GM18498 (cell line): ENCODE results near the gene C6.

Source experiments
- ATAC-seq: cut with Tn5 transposase; IDR thresholded peaks from one replicate; pipeline ENCODE4 v1.9.1; 2021; ENCODE audit warnings: mild to moderate bottlenecking, moderate library complexity; ENCODE audit not compliant: unreplicated experiment

The C6 gene

DNA sequence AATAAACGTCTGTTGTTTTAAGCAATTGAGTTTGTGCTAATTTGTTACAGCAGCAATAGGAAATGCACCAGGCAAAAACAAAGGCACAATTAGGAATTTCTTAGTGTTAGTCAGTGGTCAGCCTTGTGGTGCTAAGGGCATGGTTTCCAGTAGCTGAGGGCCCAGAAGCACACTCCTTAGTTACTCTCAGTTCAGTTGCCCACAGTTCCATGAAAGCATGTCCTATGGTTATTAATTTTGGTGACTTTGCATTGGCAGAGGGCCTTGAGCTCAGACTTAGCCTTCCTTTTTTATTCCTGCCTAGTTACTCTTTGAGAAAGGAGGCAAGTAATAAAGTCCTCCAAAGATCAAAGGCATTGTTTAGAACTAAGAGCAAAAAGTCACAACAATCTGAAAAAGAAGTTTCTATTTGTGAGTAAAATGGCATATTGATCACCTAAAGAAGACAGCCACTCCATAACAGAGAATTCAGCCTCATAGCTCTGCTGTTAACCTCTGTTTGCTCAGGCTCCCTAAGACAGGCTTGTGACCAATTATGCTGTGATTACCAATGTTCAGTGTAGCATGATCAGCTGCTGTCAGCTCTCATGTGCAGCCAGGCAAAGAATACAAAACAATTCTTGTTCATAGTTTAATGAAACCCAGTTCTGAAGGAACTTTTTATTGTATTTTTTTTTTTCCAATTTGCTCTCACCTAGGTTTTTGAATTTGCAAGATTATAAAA lies 85.2 kb downstream of the C6 start:
- ATAC-seq: no peak

DNA sequence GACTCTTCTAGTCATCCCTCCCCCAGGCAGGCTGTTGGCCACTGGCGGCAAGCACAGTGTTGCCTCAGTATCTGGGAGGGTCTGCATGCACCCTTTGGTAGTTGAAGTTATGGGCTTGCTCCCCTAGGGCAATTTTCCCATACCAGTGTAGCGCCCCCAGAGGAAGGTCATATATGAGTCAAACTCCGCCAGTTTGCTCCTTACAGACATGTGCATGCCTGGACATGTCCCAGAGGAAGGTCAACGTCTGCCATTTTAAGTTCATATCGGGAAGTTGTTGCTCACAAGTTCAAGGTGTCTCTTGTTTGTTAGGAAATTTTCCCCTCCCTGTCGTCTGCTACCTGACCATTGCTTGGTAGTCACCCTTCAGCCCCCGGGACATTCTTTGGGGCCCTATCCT lies 90.9 kb downstream of the C6 start:
- no peak for ATAC-seq

DNA sequence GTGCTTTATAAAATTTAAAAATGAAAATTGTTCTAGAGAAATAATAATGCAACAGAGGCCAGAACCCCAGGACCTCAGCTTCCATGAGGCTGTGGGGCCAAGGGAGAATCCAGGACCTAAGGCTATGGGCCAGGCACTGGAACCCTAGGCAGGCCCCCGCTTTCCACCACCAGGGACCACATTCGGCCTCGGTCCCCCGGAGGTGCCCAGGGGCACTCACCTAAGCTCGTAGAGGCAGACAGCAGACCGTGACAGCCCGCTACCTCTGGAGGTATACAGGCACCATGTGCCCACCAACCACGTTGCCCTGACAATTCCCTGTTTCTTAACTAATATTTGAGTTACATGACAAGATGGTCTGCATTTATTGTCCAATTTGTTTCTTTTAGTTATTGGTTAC lies 92.7 kb downstream of the C6 start:
- no peak for ATAC-seq

- ATAC-seq: no peak
These were observed 95.2 kb downstream of the C6 start for GRCh38 chr5:41118177-41118576.

GRCh38 chr5:41115281-41115680 lies 98.1 kb downstream of the C6 start:
- ATAC-seq: no peak

DNA sequence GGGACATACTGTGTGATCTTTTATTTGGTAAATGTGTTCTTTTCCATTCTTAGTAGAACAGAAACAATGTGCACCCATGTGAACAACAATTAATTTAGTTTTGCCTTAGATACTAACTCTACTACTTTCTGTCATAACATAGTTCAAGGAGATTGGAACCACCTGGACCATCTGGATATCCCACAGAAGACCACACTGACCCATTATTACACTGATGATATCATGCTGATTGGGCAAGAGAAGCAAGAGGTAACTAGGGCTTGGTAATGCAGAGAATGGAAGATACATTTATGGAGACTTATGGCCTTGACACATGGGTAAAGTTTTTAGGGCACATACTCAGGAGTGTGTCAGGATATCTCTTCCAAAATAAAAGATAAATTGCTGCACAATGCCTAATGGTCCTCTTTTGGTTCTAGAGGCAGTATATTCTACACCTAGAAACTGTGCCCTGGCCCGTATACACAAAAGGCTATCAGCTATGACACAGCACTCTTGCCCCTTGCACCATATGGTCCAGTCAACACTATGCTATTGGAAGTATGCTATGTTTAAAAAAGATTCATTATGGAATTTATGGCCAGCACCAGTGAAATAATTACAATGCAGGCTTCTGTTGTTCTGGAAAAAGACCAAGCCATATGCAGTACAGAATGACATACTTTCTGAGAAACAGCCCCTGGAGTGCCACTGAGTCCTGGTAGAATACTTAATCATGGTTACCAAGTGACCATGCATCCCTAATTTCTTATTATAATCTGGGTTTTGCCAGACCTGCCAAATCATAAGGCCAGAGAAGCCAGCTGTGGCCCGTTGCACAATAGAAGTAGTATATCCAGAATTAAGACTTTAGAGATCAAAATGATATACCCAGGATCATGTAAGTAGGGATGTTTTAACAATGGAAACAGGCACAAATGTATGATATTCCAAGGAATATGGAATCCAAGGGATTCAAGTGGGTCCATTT lies 100.6 kb downstream of the C6 start:
- ATAC-seq: no peak

GRCh38 chr5:41109186-41109585 lies 104.1 kb downstream of the C6 start:
- ATAC-seq: no peak

- ATAC-seq: no peak
These were observed 111.0 kb downstream of the C6 start for GRCh38 chr5:41102341-41102740.

DNA sequence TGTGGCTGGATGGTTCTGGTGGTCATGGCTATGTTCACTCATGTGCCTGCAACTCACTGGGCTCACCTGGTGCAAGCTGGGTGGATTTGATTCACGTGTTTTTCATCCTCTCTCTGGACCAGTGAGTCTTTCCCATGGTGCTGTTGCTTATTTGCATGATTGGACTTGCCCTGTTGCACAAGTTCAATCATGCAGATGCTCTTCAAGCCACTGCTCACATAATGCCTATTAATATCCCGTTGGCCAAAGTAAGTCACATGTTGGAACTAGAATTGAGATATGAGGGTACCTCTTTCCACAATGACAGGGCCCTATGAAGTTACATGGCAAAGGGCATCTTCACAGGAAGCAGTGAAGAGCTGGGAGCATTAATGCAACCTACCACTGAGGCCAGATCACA lies 115.7 kb downstream of the C6 start:
- ATAC-seq: no peak

DNA sequence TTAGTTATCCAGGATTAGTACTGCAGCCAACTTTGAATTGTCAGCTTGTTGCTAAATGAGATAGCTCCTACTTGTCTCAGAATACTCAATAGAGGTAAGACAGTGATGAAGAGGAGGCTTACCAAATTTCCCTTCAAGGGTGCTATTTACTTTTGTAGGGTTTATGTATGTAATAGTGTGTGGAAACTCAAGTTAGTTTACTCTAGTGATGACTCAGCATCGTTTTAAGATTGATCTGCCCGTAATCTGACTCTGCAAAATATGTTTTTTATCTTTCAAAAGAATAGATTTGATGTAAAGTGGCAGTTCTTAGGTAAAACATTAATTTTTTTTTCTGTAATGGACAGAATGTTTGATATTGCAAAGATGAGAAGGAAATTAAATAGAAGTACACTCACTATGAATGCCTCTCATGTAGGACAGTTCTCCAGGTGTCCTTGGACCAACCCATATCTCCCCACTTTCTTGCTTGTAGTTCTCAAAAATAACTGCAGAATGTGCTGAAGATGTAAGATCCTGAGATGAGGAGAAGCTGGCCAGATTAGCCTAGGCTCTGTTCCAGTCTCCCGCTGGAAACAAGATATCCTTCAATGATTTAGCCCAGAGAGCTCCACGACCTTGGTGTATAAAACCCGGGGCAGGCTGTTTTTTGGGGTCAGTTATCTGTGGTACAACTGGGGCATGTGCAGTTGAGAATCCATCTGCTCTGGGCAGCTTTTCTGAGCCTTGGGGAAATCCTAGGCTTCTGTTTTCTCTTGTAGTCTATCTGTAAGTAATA lies 117.8 kb downstream of the C6 start:
- ATAC-seq: no peak

- ATAC-seq: no peak
These were observed 118.5 kb downstream of the C6 start for GRCh38 chr5:41094871-41095270.

GRCh38 chr5:41093803-41094202 lies 119.5 kb downstream of the C6 start:
- no peak for ATAC-seq
